Testis (tissue), 3 donors: ENCODE results near the gene NKAIN2. TPM values are rescaled to one million over a fixed set of nuclear protein-coding genes. Genes with fewer than 3 reads are reported as not detected.

Experiments used
- DNase-seq: peaks from one replicate; pipeline ENCODE4 v3.0.0-alpha.2; 2019
- H3K27ac ChIP-seq, 2 donors: fragments of 200-600 bp; sonication (generic); one replicate each; pipeline ENCODE4 v1.5.1; 2019
- H3K27me3 ChIP-seq: fragments of 200-600 bp; sonication (generic); one replicate; pipeline ENCODE4 v1.5.1; 2019
- H3K36me3 ChIP-seq: fragments of 200-600 bp; sonication (generic); one replicate; pipeline ENCODE4 v1.5.1; 2017; ENCODE audit warnings: low read depth; ENCODE audit errors: missing control alignments
- H3K4me1 ChIP-seq: fragments of 200-600 bp; sonication (generic); one replicate; pipeline ENCODE4 v1.5.1; 2019
- H3K4me3 ChIP-seq, 2 donors: fragments of 200-600 bp; sonication (generic); one replicate each; pipeline ENCODE4 v1.5.1; 2017 to 2019
- H3K9me3 ChIP-seq: fragments of 200-600 bp; sonication (generic); one replicate; pipeline ENCODE4 v1.5.1; 2017
- POLR2A ChIP-seq: fragments of 450-650 bp; IDR thresholded peaks from one replicate; pipeline ENCODE4 v1.6.1; 2017; ENCODE audit warnings: antibody characterized with exemption, mild to moderate bottlenecking, moderate library complexity
- WGBS, 2 donors: methylation state at CpG; one replicate each; pipeline ENCODE4 v1.1.5; 2018; 5-methylcytosine and 5-hydroxymethylcytosine counted together
- intact Hi-C: fragments of 100-400 bp; cut with DNase I; formaldehyde crosslinking; loops from one replicate; pipeline ENCODE4 v1.15.1; 2023; ENCODE audit warnings: low total_unique reads
- polyA plus RNA-seq: library from polyadenylated mRNA; stranded (reverse); fragments of 350-450 nt; fragmentation: Illumina TruSeq; extraction: RNeasy Lipid Tissue Mini Kit (QIAGEN cat#74804); gene quantifications from one replicate; pipeline ENCODE4 v1.2.3, GENCODE V29; 2014; ENCODE audit warnings: low read depth, low replicate concordance; ENCODE audit not compliant: insufficient read depth
- total RNA-seq, 2 donors: library from RNA; depleted of rRNA; stranded (reverse); fragments of >200 nt; gene quantifications; one replicate each; pipeline ENCODE4 v1.2.3, GENCODE V29; 2016
- TF ChIP-seq, protein P1 (sequence below), 3 experiments: fragments of 450-650 bp in 2 of 3; fragments of 200-600 bp in 1 of 3; sonication (generic) in 1 of 3; IDR thresholded peaks; one replicate each; pipeline ENCODE4 v1.5.1; 2016 to 2019; ENCODE audit warnings: antibody characterized with exemption in 3 of 3, mild to moderate bottlenecking in 2 of 3, moderate library complexity in 1 of 3

The NKAIN2 gene
- total and polyA plus RNA-seq, 3 donors from 2014 or later, result 0.56 to 1.1 (median 0.71) TPM

- H3K27ac ChIP-seq, result no peak overlapping the region
- TF ChIP-seq POLR2A, result no peak
- TF ChIP-seq, protein P1, sequence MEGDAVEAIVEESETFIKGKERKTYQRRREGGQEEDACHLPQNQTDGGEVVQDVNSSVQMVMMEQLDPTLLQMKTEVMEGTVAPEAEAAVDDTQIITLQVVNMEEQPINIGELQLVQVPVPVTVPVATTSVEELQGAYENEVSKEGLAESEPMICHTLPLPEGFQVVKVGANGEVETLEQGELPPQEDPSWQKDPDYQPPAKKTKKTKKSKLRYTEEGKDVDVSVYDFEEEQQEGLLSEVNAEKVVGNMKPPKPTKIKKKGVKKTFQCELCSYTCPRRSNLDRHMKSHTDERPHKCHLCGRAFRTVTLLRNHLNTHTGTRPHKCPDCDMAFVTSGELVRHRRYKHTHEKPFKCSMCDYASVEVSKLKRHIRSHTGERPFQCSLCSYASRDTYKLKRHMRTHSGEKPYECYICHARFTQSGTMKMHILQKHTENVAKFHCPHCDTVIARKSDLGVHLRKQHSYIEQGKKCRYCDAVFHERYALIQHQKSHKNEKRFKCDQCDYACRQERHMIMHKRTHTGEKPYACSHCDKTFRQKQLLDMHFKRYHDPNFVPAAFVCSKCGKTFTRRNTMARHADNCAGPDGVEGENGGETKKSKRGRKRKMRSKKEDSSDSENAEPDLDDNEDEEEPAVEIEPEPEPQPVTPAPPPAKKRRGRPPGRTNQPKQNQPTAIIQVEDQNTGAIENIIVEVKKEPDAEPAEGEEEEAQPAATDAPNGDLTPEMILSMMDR (IDR thresholded peaks at IDR 0.05), result no peak
- H3K4me1 ChIP-seq, result no peaks in the 10 kb centered on the region
- H3K9me3 ChIP-seq, result no peaks in the 10 kb centered on the region
- WGBS, 2 donors, result 90 to 94% methylated on average over 2 of the region's 2 CpGs
- no peaks in the 10 kb centered on the region for H3K27me3 ChIP-seq
- no peak overlapping the region for H3K4me3 ChIP-seq
- DNase-seq, result no peak
- H3K36me3 ChIP-seq, result no peaks in the 10 kb centered on the region
- intact Hi-C loops, result no loop called here
Measured at GRCh38 chr6:124303971-124304370, 500.3 kb downstream of the NKAIN2 start.

DNA sequence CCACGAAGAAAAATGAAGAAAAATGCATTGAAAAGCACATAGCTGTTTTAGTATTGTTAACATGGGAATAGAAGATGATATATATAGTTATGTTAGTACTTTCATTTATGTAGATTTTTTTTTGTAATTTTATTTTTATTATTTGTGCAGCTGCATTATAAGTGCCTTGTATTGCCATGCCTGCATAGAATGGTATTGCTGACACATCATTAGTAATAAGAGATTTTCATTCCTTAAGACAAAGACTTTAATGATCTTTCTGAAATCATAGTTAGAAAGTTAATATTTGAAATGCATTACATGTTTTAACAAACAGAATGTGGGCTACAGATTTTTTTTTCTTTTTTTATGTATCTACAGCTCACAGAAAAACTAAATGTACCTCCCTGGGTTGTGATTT lies 506.5 kb downstream of the NKAIN2 start:
- Histone ChIP-seq H3K4me1 (no peaks in the 10 kb centered on the region), H3K27me3 (no peaks in the 10 kb centered on the region), H3K27ac (no peak overlapping the region), H3K9me3 (no peaks in the 10 kb centered on the region), H3K4me3 (no peak overlapping the region), H3K36me3 (no peaks in the 10 kb centered on the region)
- intact Hi-C loops, result no loop called here
- 74 to 75% methylated on average over 1 of the region's 1 CpG for WGBS, 2 donors
- DNase-seq, result no peak
- TF ChIP-seq, protein P1 (IDR thresholded peaks at IDR 0.05), result no peak
- TF ChIP-seq POLR2A, result no peak

DNA sequence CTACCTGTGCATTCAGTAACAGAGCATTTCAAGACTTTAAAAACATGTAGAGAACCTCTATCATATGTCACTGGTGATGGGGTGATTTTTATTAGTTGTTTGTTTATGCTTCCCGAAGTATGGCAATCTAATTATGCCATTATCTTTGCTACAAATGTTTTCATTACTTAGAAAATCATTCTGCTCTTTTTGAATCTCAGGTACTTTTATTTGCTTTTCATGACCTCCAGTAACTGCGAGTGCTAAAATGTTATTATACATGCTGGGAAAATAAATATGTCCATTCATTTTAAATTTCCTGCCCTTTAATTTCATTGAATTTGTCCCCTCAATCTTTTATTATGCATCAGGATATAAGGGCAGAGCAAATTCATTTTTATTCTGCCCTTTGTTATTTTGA lies 515.7 kb downstream of the NKAIN2 start:
- no peaks in the 10 kb centered on the region for H3K9me3 ChIP-seq
- no peaks in the 10 kb centered on the region for H3K4me1 ChIP-seq
- no peak for TF ChIP-seq POLR2A
- TF ChIP-seq, protein P1 (IDR thresholded peaks at IDR 0.05), result no peak
- DNase-seq, result no peak
- no peak overlapping the region for H3K27ac ChIP-seq
- H3K27me3 ChIP-seq, result no peaks in the 10 kb centered on the region
- intact Hi-C loops, result no loop called here
- no peak overlapping the region for H3K4me3 ChIP-seq
- WGBS, 2 donors, result 83% methylated on average over 2 of the region's 2 CpGs
- no peaks in the 10 kb centered on the region for H3K36me3 ChIP-seq

DNA sequence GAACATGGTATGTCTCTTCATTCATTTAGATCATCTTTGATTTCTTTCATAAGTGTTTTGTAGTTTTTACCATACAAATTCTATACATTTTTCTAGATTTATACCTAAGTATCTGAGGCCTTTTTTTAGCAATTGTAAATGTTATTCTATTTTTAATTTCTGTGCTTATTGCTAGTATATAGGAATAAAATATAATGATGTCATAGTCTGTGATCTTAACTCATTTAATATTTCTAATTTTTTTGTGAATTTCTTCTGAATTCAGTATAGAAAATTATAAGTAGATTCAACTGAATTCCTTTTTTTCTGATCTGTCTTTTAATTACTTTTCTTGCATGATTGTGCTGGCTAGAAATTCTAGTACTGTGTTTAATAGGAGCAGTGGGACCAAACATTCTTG lies 520.6 kb downstream of the NKAIN2 start:
- no peaks in the 10 kb centered on the region for H3K4me1 ChIP-seq
- no peaks in the 10 kb centered on the region for H3K27me3 ChIP-seq
- H3K9me3 ChIP-seq, result no peaks in the 10 kb centered on the region
- no peak overlapping the region for H3K27ac ChIP-seq
- no peak for DNase-seq
- no peaks in the 10 kb centered on the region for H3K36me3 ChIP-seq
- H3K4me3 ChIP-seq, result no peak overlapping the region
- intact Hi-C loops, result no loop called here
- no peak for TF ChIP-seq POLR2A
- TF ChIP-seq, protein P1 (IDR thresholded peaks at IDR 0.05), result no peak

- H3K36me3 ChIP-seq, result no peaks in the 10 kb centered on the region
- intact Hi-C loops, result no loop called here
- no peak for DNase-seq
- no peaks in the 10 kb centered on the region for H3K9me3 ChIP-seq
- no peaks in the 10 kb centered on the region for H3K27me3 ChIP-seq
- WGBS, 2 donors, result 77 to 81% methylated on average over 1 of the region's 1 CpG
- no peak overlapping the region for H3K4me3 ChIP-seq
- no peak overlapping the region for H3K27ac ChIP-seq
- H3K4me1 ChIP-seq, result no peaks in the 10 kb centered on the region
- no peak for TF ChIP-seq POLR2A
- TF ChIP-seq, protein P1 (IDR thresholded peaks at IDR 0.05), result no peak
Measured at GRCh38 chr6:124330197-124330596, 526.5 kb downstream of the NKAIN2 start.
